K562 (cell line): ENCODE measurements around the gene SLCO1A2.

ENCODE experiments used
- CHD1 ChIP-seq: fragments of 200-600 bp; sonication (generic); IDR thresholded peaks from one replicate; pipeline ENCODE4 v1.6.1; 2012; ENCODE audit warnings: mild to moderate bottlenecking, moderate library complexity, low read length, inconsistent platforms
- CTCF ChIP-seq, 3 experiments: IDR thresholded peaks in 2 of 3; conservative IDR thresholded peaks in 1 of 3; 2 replicates each; pipeline ENCODE4 v1.5.1; 2011 to 2012; ENCODE audit warnings: low read length in 3 of 3, mild to moderate bottlenecking in 3 of 3, control low read depth in 2 of 3, improper control_type of control experiment in 1 of 3, inconsistent platforms in 1 of 3, low read depth in 1 of 3, mixed read lengths in 1 of 3, moderate library complexity in 1 of 3; ENCODE audit not compliant: insufficient read depth in 2 of 3
- JUNB ChIP-seq: fragments of 450-650 bp; formaldehyde crosslinking; conservative IDR thresholded peaks from 2 replicates; pipeline ENCODE4 v1.4.0; 2020; ENCODE audit warnings: mild to moderate bottlenecking
- SMAD3 ChIP-seq: fragments of 450-650 bp; formaldehyde crosslinking; conservative IDR thresholded peaks from 2 replicates; pipeline ENCODE4 v1.4.0; 2020; ENCODE audit warnings: mild to moderate bottlenecking
- TCF7L2 ChIP-seq: fragments of 150-350 bp; IDR thresholded peaks from 2 replicates; pipeline ENCODE4 v1.6.1; 2016; ENCODE audit warnings: low read depth, mild to moderate bottlenecking, low read length, moderate library complexity
- ZNF395 ChIP-seq: fragments of 200-800 bp; sonication (Bioruptor generic); IDR thresholded peaks from 2 replicates; pipeline ENCODE4 v1.6.1; 2017; ENCODE audit warnings: missing genetic modification characterization, missing compliant biosample characterization

GRCh38 chr12:21289698-21290097 is 45.0 kb downstream of the SLCO1A2 start:
- no peak for TF ChIP-seq SMAD3 (CRISPR knock-in tag)
- no peak for TF ChIP-seq CTCF (IDR thresholded peaks at IDR 0.05 in 2 of 3, conservative IDR thresholded peaks at IDR 0.05 in 1 of 3; ENCODE audit: insufficient read depth in 2 of 3, low read depth in 1 of 3, low read length in 3 of 3)
- TF ChIP-seq JUNB (CRISPR knock-in tag) = no peak
- no peak for TF ChIP-seq CHD1
- no peak for TF ChIP-seq ZNF395 (CRISPR knock-in tag)
- TF ChIP-seq TCF7L2 = no peak
